RWPE2 (cell line): ENCODE data around the gene KLHL14.

Source experiments
- ATAC-seq: fragments of 200-7000 bp; cut with Tn5 transposase; 3 replicates; pipeline ENCODE4 v1.9.1; 2021; ENCODE audit warnings: low read depth
- DNase-seq: peaks from one replicate; pipeline ENCODE4 v3.0.0-alpha.2; 2020; ENCODE audit warnings: low spot score
- H3K27ac ChIP-seq: fragments of 450-650 bp; 2 replicates; pipeline ENCODE4 v1.5.1; 2017; ENCODE audit warnings: mild to moderate bottlenecking; ENCODE audit not compliant: poor library complexity, severe bottlenecking
- H3K27me3 ChIP-seq: fragments of 250-450 bp; sonication (Bioruptor Pico); 2 replicates; pipeline ENCODE4 v1.5.1; 2021; ENCODE audit warnings: mild to moderate bottlenecking, moderate library complexity; ENCODE audit not compliant: insufficient read depth, poor library complexity, severe bottlenecking
- H3K36me3 ChIP-seq: fragments of 250-450 bp; sonication (Bioruptor Pico); 2 replicates; pipeline ENCODE4 v1.5.1; 2020; ENCODE audit warnings: low read depth, mild to moderate bottlenecking, moderate library complexity
- H3K4me1 ChIP-seq: fragments of 250-450 bp; sonication (Bioruptor Pico); 2 replicates; pipeline ENCODE4 v1.5.1; 2021; ENCODE audit warnings: mild to moderate bottlenecking, moderate library complexity; ENCODE audit not compliant: insufficient read depth, poor library complexity, severe bottlenecking
- H3K4me3 ChIP-seq: fragments of 250-450 bp; sonication (Bioruptor Pico); 2 replicates; pipeline ENCODE4 v1.5.1; 2021; ENCODE audit warnings: mild to moderate bottlenecking, moderate library complexity; ENCODE audit not compliant: severe bottlenecking
- H3K9me3 ChIP-seq: fragments of 250-450 bp; sonication (Bioruptor Pico); 2 replicates; pipeline ENCODE4 v1.5.1; 2021; ENCODE audit warnings: mild to moderate bottlenecking, moderate library complexity; ENCODE audit not compliant: severe bottlenecking
- CTCF ChIP-seq: fragments of 450-650 bp; IDR thresholded peaks from one replicate; pipeline ENCODE4 v1.5.1; 2017; ENCODE audit warnings: mild to moderate bottlenecking, moderate library complexity; ENCODE audit not compliant: poor library complexity, severe bottlenecking

KLHL14 gene

DNA sequence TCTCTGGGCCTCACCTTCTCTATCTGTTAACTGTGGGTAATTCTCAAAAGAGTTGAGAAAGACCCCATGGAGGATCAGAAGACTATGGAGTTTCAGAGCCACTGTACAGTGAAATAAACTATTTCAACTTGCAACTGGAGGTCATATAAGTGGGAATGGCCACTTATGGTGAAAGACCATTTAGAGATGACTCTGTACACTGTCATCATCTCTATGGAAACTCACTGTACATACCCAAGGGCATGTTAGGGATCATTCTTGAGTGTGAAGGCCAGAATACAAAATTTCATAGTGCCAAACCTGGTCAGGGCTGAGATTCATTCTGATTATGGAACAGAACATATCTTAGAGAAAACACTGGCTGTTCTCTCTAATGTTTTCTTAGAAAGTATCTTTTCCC, 149.3 kb downstream of the KLHL14 start:
- H3K27me3 ChIP-seq: no peaks in the 10 kb centered on the region
- H3K4me3 ChIP-seq: no peak overlapping the region
- no peak overlapping the region for H3K27ac ChIP-seq
- no peaks in the 10 kb centered on the region for H3K36me3 ChIP-seq
- H3K9me3 ChIP-seq: no peaks in the 10 kb centered on the region
- H3K4me1 ChIP-seq: no peaks in the 10 kb centered on the region
- ATAC-seq: no peak
- DNase-seq: no peak
- no peak for TF ChIP-seq CTCF
